Astrocyte (in vitro differentiated cells and primary cell): ENCODE results near the gene C1orf167. TPM values are rescaled to one million over a fixed set of nuclear protein-coding genes. Genes with fewer than 3 reads are reported as not detected.

Source experiments
- DNase-seq: peaks from one replicate; pipeline ENCODE4 v3.0.0-alpha.2; 2010; ENCODE audit warnings: low read depth
- FAIRE-seq: peaks from 2 replicates; lab custom pipeline; 2011; peaks lifted over from hg19 to GRCh38; lab: Jason Lieb, UNC
- H2AFZ ChIP-seq: 2 replicates; pipeline ENCODE4 v1.6.0; 2012; ENCODE audit warnings: low read depth, low read length, inconsistent platforms
- H3K27ac ChIP-seq: 2 replicates; pipeline ENCODE4 v1.5.1; 2011; ENCODE audit warnings: low read depth, low read length, inconsistent platforms
- H3K27me3 ChIP-seq: 2 replicates; pipeline ENCODE4 v1.6.0; 2011; ENCODE audit warnings: low read length, inconsistent platforms; ENCODE audit not compliant: insufficient read depth
- H3K36me3 ChIP-seq: 2 replicates; pipeline ENCODE4 v1.5.1; 2011; ENCODE audit warnings: low read length, inconsistent platforms; ENCODE audit not compliant: insufficient read depth
- H3K4me1 ChIP-seq: 2 replicates; pipeline ENCODE4 v1.5.1; 2011; ENCODE audit warnings: low read length, inconsistent platforms; ENCODE audit not compliant: insufficient read depth
- H3K4me2 ChIP-seq: 2 replicates; pipeline ENCODE4 v1.6.0; 2012; ENCODE audit warnings: low read length, inconsistent platforms
- H3K4me3 ChIP-seq: 2 replicates; pipeline ENCODE4 v1.5.1; 2011; ENCODE audit warnings: low read depth, mild to moderate bottlenecking, low read length, inconsistent platforms; ENCODE audit not compliant: insufficient read depth
- H3K79me2 ChIP-seq: 2 replicates; pipeline ENCODE4 v1.6.0; 2012; ENCODE audit warnings: mild to moderate bottlenecking, low read length, inconsistent platforms; ENCODE audit not compliant: insufficient read depth
- H3K9ac ChIP-seq: 2 replicates; pipeline ENCODE4 v1.6.0; 2012; ENCODE audit warnings: mild to moderate bottlenecking, low read length, inconsistent platforms
- H3K9me3 ChIP-seq: 2 replicates; pipeline ENCODE4 v1.5.1; 2012; ENCODE audit warnings: low read depth, mild to moderate bottlenecking, low read length, inconsistent platforms; ENCODE audit not compliant: insufficient read depth
- H4K20me1 ChIP-seq: 2 replicates; pipeline ENCODE4 v1.6.0; 2012; ENCODE audit warnings: low read length, inconsistent platforms; ENCODE audit not compliant: insufficient read depth
- H3K27ac Mint-ChIP-seq: one replicate; pipeline ENCODE4 v1.8.0; 2021; ENCODE audit warnings: mild to moderate bottlenecking, mixed read lengths; ENCODE audit not compliant: unreplicated experiment
- H3K27me3 Mint-ChIP-seq: one replicate; pipeline ENCODE4 v1.8.0; 2021; ENCODE audit warnings: low read depth, mixed read lengths; ENCODE audit not compliant: unreplicated experiment
- H3K36me3 Mint-ChIP-seq: one replicate; pipeline ENCODE4 v1.8.0; 2021; ENCODE audit warnings: low read depth, mixed read lengths; ENCODE audit not compliant: unreplicated experiment
- H3K4me1 Mint-ChIP-seq: one replicate; pipeline ENCODE4 v1.8.0; 2021; ENCODE audit warnings: low read depth, mixed read lengths; ENCODE audit not compliant: unreplicated experiment
- H3K4me3 Mint-ChIP-seq: one replicate; pipeline ENCODE4 v1.8.0; 2021; ENCODE audit warnings: mild to moderate bottlenecking, moderate library complexity, mixed read lengths; ENCODE audit not compliant: unreplicated experiment
- H3K9me3 Mint-ChIP-seq: one replicate; pipeline ENCODE4 v1.8.0; 2021; ENCODE audit warnings: mild to moderate bottlenecking, mixed read lengths; ENCODE audit not compliant: unreplicated experiment
- CTCF ChIP-seq: IDR thresholded peaks from 2 replicates; pipeline ENCODE4 v1.5.1; 2011; ENCODE audit warnings: low read depth, mild to moderate bottlenecking, inconsistent platforms, low read length, moderate library complexity; ENCODE audit not compliant: insufficient read depth
- EZH2 ChIP-seq: IDR thresholded peaks from 2 replicates; pipeline ENCODE4 v1.6.1; 2012; ENCODE audit warnings: mild to moderate bottlenecking, low read length, inconsistent platforms; ENCODE audit not compliant: insufficient read depth
- total RNA-seq: library from RNA; stranded (reverse); gene quantifications from 2 replicates; pipeline ENCODE4 v1.2.1, GENCODE V29; 2021

Gene C1orf167
- total RNA-seq, 1 donor from 2014 or later: not detected

- DNase-seq (no peak), FAIRE-seq (no peak)
- Histone ChIP-seq H3K27ac (no peak overlapping the region), H4K20me1 (peaks cover 12% of the 10 kb centered on the region), H3K79me2 (peaks cover 2% of the 10 kb centered on the region), H3K4me2 (no peak overlapping the region), H3K27me3 (no peaks in the 10 kb centered on the region), H3K4me1 (peaks cover 11% of the 10 kb centered on the region), H2AFZ (no peak overlapping the region), H3K9ac (no peak overlapping the region), H3K36me3 (no peaks in the 10 kb centered on the region), H3K9me3 (no peaks in the 10 kb centered on the region), H3K4me3 (no peak overlapping the region)
- no peaks in the 10 kb centered on the region for H3K9me3 Mint-ChIP-seq
- no peak for TF ChIP-seq CTCF
- TF ChIP-seq EZH2: no peak
- H3K27me3 Mint-ChIP-seq: peaks cover 3% of the 10 kb centered on the region
- H3K4me3 Mint-ChIP-seq: no peak overlapping the region
- no peak overlapping the region for H3K27ac Mint-ChIP-seq
- H3K4me1 Mint-ChIP-seq: peaks cover 10% of the 10 kb centered on the region
- peaks cover 12% of the 10 kb centered on the region for H3K36me3 Mint-ChIP-seq
Measured at GRCh38 chr1:11741482-11741881, 20.5 kb upstream of the C1orf167 start.

- Histone ChIP-seq H3K27me3 (no peaks in the 10 kb centered on the region), H2AFZ (no peak overlapping the region), H3K79me2 (peaks cover 2% of the 10 kb centered on the region), H3K4me3 (no peak overlapping the region), H3K4me1 (peaks cover 5% of the 10 kb centered on the region), H3K9ac (no peak overlapping the region), H3K4me2 (no peak overlapping the region), H3K36me3 (no peaks in the 10 kb centered on the region), H3K9me3 (no peaks in the 10 kb centered on the region), H3K27ac (no peak overlapping the region), H4K20me1 (peaks cover 12% of the 10 kb centered on the region)
- Mint-ChIP-seq H3K4me3 (no peak overlapping the region), H3K9me3 (no peaks in the 10 kb centered on the region), H3K36me3 (peaks cover 13% of the 10 kb centered on the region), H3K27me3 (peaks cover 3% of the 10 kb centered on the region), H3K4me1 (peaks cover 9% of the 10 kb centered on the region), H3K27ac (no peak overlapping the region)
- DNase-seq: no peak
- TF ChIP-seq CTCF (no peak), EZH2 (no peak)
- no peak for FAIRE-seq
Measured at GRCh38 chr1:11741919-11742558, 20.0 kb upstream of the C1orf167 start.

GRCh38 chr1:11744287-11744686, 17.7 kb upstream of the C1orf167 start:
- Mint-ChIP-seq H3K36me3 (peaks cover 12% of the 10 kb centered on the region), H3K27me3 (no peaks in the 10 kb centered on the region), H3K4me1 (peaks cover 7% of the 10 kb centered on the region), H3K27ac (no peak overlapping the region), H3K9me3 (no peaks in the 10 kb centered on the region), H3K4me3 (no peak overlapping the region)
- TF ChIP-seq EZH2: no peak
- no peak for TF ChIP-seq CTCF
- H3K36me3 ChIP-seq: no peaks in the 10 kb centered on the region
- H4K20me1 ChIP-seq: peaks cover 12% of the 10 kb centered on the region
- H3K27ac ChIP-seq: no peak overlapping the region
- no peak overlapping the region for H3K4me3 ChIP-seq
- DNase-seq (no peak), FAIRE-seq (no peak)
- no peak overlapping the region for H3K9ac ChIP-seq
- no peaks in the 10 kb centered on the region for H3K79me2 ChIP-seq
- H3K27me3 ChIP-seq: no peaks in the 10 kb centered on the region
- H3K9me3 ChIP-seq: no peaks in the 10 kb centered on the region
- H3K4me1 ChIP-seq: no peaks in the 10 kb centered on the region
- H3K4me2 ChIP-seq: no peak overlapping the region
- H2AFZ ChIP-seq: no peak overlapping the region
